ENCODE results near the gene KERA.

KERA gene

GRCh38 chr12:91074851-91075250 lies 17.0 kb upstream of the KERA start:
- Histone ChIP-seq H3K9me3 (ENCODE audit: insufficient read depth, low read depth, low read length) (no peaks in the 10 kb centered on the region), H2AFZ (ENCODE audit: low read length) (no peak overlapping the region), H3F3A (ENCODE audit: low read depth) (no peaks in the 10 kb centered on the region), H3K4me2 (ENCODE audit: low read depth, low read length, poor library complexity, severe bottlenecking) (no peak overlapping the region), H3K9ac (ENCODE audit: low read depth, low read length, poor library complexity, severe bottlenecking) (no peak overlapping the region), H3K9me2 (replicated peaks; ENCODE audit: low read depth, low read length) (no peaks in the 10 kb centered on the region), H3K4me1 (ENCODE audit: insufficient read depth, low read length, poor library complexity, severe bottlenecking) (no peaks in the 10 kb centered on the region), H3K36me3 (ENCODE audit: insufficient read depth, low read length) (no peaks in the 10 kb centered on the region), H3K79me2 (ENCODE audit: insufficient read depth, low read length) (no peaks in the 10 kb centered on the region), H3K4me3 (ENCODE audit: low read length, poor library complexity, severe bottlenecking) (no peak overlapping the region), H3K27me3 (ENCODE audit: insufficient read depth, low read length, poor library complexity, severe bottlenecking) (no peaks in the 10 kb centered on the region), H4K20me1 (ENCODE audit: insufficient read depth, low read length, poor library complexity, severe bottlenecking) (no peaks in the 10 kb centered on the region)
- TF ChIP-seq, protein P1, sequence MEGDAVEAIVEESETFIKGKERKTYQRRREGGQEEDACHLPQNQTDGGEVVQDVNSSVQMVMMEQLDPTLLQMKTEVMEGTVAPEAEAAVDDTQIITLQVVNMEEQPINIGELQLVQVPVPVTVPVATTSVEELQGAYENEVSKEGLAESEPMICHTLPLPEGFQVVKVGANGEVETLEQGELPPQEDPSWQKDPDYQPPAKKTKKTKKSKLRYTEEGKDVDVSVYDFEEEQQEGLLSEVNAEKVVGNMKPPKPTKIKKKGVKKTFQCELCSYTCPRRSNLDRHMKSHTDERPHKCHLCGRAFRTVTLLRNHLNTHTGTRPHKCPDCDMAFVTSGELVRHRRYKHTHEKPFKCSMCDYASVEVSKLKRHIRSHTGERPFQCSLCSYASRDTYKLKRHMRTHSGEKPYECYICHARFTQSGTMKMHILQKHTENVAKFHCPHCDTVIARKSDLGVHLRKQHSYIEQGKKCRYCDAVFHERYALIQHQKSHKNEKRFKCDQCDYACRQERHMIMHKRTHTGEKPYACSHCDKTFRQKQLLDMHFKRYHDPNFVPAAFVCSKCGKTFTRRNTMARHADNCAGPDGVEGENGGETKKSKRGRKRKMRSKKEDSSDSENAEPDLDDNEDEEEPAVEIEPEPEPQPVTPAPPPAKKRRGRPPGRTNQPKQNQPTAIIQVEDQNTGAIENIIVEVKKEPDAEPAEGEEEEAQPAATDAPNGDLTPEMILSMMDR (conservative IDR thresholded peaks at IDR 0.05; ENCODE audit: low read length), result no peak
- no peak for TF ChIP-seq EZH2phosphoT487 (IDR thresholded peaks at IDR 0.05; ENCODE audit: borderline replicate concordance)

- no peaks in the 10 kb centered on the region for H3K27me3 ChIP-seq (ENCODE audit: insufficient read depth, low read length, poor library complexity, severe bottlenecking)
- no peaks in the 10 kb centered on the region for H4K20me1 ChIP-seq (ENCODE audit: insufficient read depth, low read length, poor library complexity, severe bottlenecking)
- no peak overlapping the region for H2AFZ ChIP-seq (ENCODE audit: low read length)
- no peak overlapping the region for H3K4me2 ChIP-seq (ENCODE audit: low read depth, low read length, poor library complexity, severe bottlenecking)
- no peak for TF ChIP-seq EZH2phosphoT487 (IDR thresholded peaks at IDR 0.05; ENCODE audit: borderline replicate concordance)
- TF ChIP-seq, protein P1 (conservative IDR thresholded peaks at IDR 0.05; ENCODE audit: low read length), result no peak
- no peaks in the 10 kb centered on the region for H3K9me3 ChIP-seq (ENCODE audit: insufficient read depth, low read depth, low read length)
- no peaks in the 10 kb centered on the region for H3F3A ChIP-seq (ENCODE audit: low read depth)
- H3K79me2 ChIP-seq (ENCODE audit: insufficient read depth, low read length), result no peaks in the 10 kb centered on the region
- H3K9me2 ChIP-seq (replicated peaks; ENCODE audit: low read depth, low read length), result no peaks in the 10 kb centered on the region
- H3K9ac ChIP-seq (ENCODE audit: low read depth, low read length, poor library complexity, severe bottlenecking), result no peak overlapping the region
- H3K36me3 ChIP-seq (ENCODE audit: insufficient read depth, low read length), result no peaks in the 10 kb centered on the region
- H3K4me3 ChIP-seq (ENCODE audit: low read length, poor library complexity, severe bottlenecking), result no peak overlapping the region
- no peaks in the 10 kb centered on the region for H3K4me1 ChIP-seq (ENCODE audit: insufficient read depth, low read length, poor library complexity, severe bottlenecking)
Observed at GRCh38 chr12:91074154-91074709, 16.4 kb upstream of the KERA start.

DNA sequence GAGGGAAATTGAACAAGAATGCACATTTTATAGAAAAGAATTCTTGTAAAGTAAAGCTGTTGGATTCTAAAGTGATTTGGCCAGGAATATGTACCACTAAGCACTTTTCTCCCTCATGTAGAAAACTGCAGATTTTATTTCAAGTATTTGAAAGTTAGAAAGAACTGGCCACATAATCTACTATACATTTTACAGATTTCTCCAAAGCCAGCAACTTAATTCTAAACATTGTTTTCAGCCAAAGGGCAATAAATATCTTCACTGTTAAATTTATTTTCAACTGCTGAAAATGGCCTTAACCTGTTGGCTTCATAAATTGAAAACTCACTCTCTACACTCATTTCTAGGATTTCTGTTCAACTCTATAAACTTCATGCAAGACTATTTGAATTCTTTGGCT lies 15.6 kb upstream of the KERA start:
- Histone ChIP-seq H3K9me3 (ENCODE audit: insufficient read depth, low read depth, low read length) (no peaks in the 10 kb centered on the region), H3K4me3 (ENCODE audit: low read length, poor library complexity, severe bottlenecking) (no peak overlapping the region), H3K9ac (ENCODE audit: low read depth, low read length, poor library complexity, severe bottlenecking) (no peak overlapping the region), H3K9me2 (replicated peaks; ENCODE audit: low read depth, low read length) (no peaks in the 10 kb centered on the region), H4K20me1 (ENCODE audit: insufficient read depth, low read length, poor library complexity, severe bottlenecking) (no peaks in the 10 kb centered on the region), H3K36me3 (ENCODE audit: insufficient read depth, low read length) (no peaks in the 10 kb centered on the region), H3F3A (ENCODE audit: low read depth) (no peaks in the 10 kb centered on the region), H2AFZ (ENCODE audit: low read length) (no peak overlapping the region), H3K4me1 (ENCODE audit: insufficient read depth, low read length, poor library complexity, severe bottlenecking) (no peaks in the 10 kb centered on the region), H3K4me2 (ENCODE audit: low read depth, low read length, poor library complexity, severe bottlenecking) (no peak overlapping the region), H3K27me3 (ENCODE audit: insufficient read depth, low read length, poor library complexity, severe bottlenecking) (no peaks in the 10 kb centered on the region), H3K79me2 (ENCODE audit: insufficient read depth, low read length) (no peaks in the 10 kb centered on the region)
- TF ChIP-seq EZH2phosphoT487 (IDR thresholded peaks at IDR 0.05; ENCODE audit: borderline replicate concordance), result no peak
- TF ChIP-seq, protein P1 (conservative IDR thresholded peaks at IDR 0.05; ENCODE audit: low read length), result no peak
